Smooth muscle cell (in vitro differentiated cells): ENCODE data around the gene STXBP5. TPM values are rescaled to one million over a fixed set of nuclear protein-coding genes. Genes with fewer than 3 reads are reported as not detected.

ENCODE experiments used
- DNase-seq: peaks from one replicate; lab custom pipeline; 2025; ENCODE audit not compliant: unreplicated experiment; lab: John Stamatoyannopoulos, UW
- H2AFZ ChIP-seq: fragments of 200-600 bp; sonication (generic); 2 replicates; pipeline ENCODE4 v1.6.0; 2016; ENCODE audit warnings: antibody characterized with exemption, low read depth, mild to moderate bottlenecking
- H3F3A ChIP-seq: fragments of 200-600 bp; sonication (generic); 2 replicates; pipeline ENCODE4 v1.6.0; 2017; ENCODE audit warnings: antibody characterized with exemption, low read depth
- H3K27ac ChIP-seq: fragments of 200-600 bp; sonication (generic); 2 replicates; pipeline ENCODE4 v1.5.1; 2016; ENCODE audit warnings: low read depth, mild to moderate bottlenecking
- H3K27me3 ChIP-seq: fragments of 200-600 bp; sonication (generic); 2 replicates; pipeline ENCODE4 v1.6.1; 2016; ENCODE audit warnings: low read depth, mild to moderate bottlenecking
- H3K36me3 ChIP-seq: fragments of 200-600 bp; sonication (generic); 2 replicates; pipeline ENCODE4 v1.5.1; 2016; ENCODE audit warnings: low read depth
- H3K4me1 ChIP-seq: fragments of 200-600 bp; sonication (generic); 2 replicates; pipeline ENCODE4 v1.5.1; 2016; ENCODE audit warnings: low read depth
- H3K4me2 ChIP-seq: fragments of 200-600 bp; sonication (generic); 2 replicates; pipeline ENCODE4 v1.6.0; 2016; ENCODE audit warnings: mild to moderate bottlenecking
- H3K4me3 ChIP-seq: fragments of 200-600 bp; sonication (generic); 2 replicates; pipeline ENCODE4 v1.5.1; 2016; ENCODE audit warnings: mild to moderate bottlenecking
- H3K79me2 ChIP-seq: fragments of 200-600 bp; sonication (generic); 2 replicates; pipeline ENCODE4 v1.6.0; 2016; ENCODE audit warnings: low read depth, mild to moderate bottlenecking
- H3K9ac ChIP-seq: fragments of 200-600 bp; sonication (generic); 2 replicates; pipeline ENCODE4 v1.6.0; 2016; ENCODE audit warnings: low read depth
- H3K9me3 ChIP-seq: fragments of 200-600 bp; sonication (generic); replicated peaks from 2 replicates; pipeline ENCODE4 v1.5.1; 2016; ENCODE audit warnings: low read depth
- H4K20me1 ChIP-seq: fragments of 200-600 bp; sonication (generic); 2 replicates; pipeline ENCODE4 v1.6.0; 2016; ENCODE audit warnings: low read depth
- CTCF ChIP-seq: fragments of 200-600 bp; sonication (generic); IDR thresholded peaks from 2 replicates; pipeline ENCODE4 v1.5.1; 2017; ENCODE audit warnings: borderline replicate concordance, mild to moderate bottlenecking, antibody characterized with exemption; ENCODE audit not compliant: insufficient read depth, poor library complexity, severe bottlenecking
- WGBS: methylation state at CpG from one replicate; pipeline ENCODE4 v1.1.7; 2016; ENCODE audit warnings: low lambda C conversion rate; 5-methylcytosine and 5-hydroxymethylcytosine counted together
- polyA plus RNA-seq: library from polyadenylated mRNA; unstranded; fragments of >200 nt; fragmentation: Nextera tagmentation; extraction: Ambion mirVana; gene quantifications from 2 replicates; pipeline ENCODE4 v1.2.1, GENCODE V29; 2016
- total RNA-seq: library from RNA; depleted of rRNA; stranded (reverse); fragments of >200 nt; gene quantifications from 2 replicates; pipeline ENCODE4 v1.2.3, GENCODE V29; 2014

The STXBP5 gene
- total and polyA plus RNA-seq, 2 experiments from 2014 or later: 8.8 to 25.2 TPM

- 74% methylated on average over 5 of the region's 5 CpGs for WGBS
- TF ChIP-seq CTCF: no peak
- no peak for DNase-seq
These were observed 79.2 kb downstream of the STXBP5 start for GRCh38 chr6:147283460-147283859.

GRCh38 chr6:147285087-147285855, 81.1 kb downstream of the STXBP5 start:
- WGBS: 59% methylated on average over 3 of the region's 3 CpGs
- H3K9ac ChIP-seq: no peak overlapping the region
- H3K4me3 ChIP-seq: no peak overlapping the region
- TF ChIP-seq CTCF: peak; percentile 49
- no peaks in the 10 kb centered on the region for H3K27me3 ChIP-seq
- peaks cover under 1% of the 10 kb centered on the region for H3K36me3 ChIP-seq
- DNase-seq: no peak
- H4K20me1 ChIP-seq: no peaks in the 10 kb centered on the region
- no peak overlapping the region for H3K27ac ChIP-seq
- H3K4me1 ChIP-seq: no peaks in the 10 kb centered on the region
- no peaks in the 10 kb centered on the region for H3F3A ChIP-seq
- no peaks in the 10 kb centered on the region for H3K79me2 ChIP-seq
- no peaks in the 10 kb centered on the region for H3K9me3 ChIP-seq
- H3K4me2 ChIP-seq: no peak overlapping the region
- no peak overlapping the region for H2AFZ ChIP-seq

More at GRCh38 chr6:147283460-147283859, 79.2 kb downstream of the STXBP5 start:
- H3K4me2 ChIP-seq: no peak overlapping the region
- H2AFZ ChIP-seq: no peak overlapping the region
- no peak overlapping the region for H3K9ac ChIP-seq
- no peaks in the 10 kb centered on the region for H3K79me2 ChIP-seq
- no peaks in the 10 kb centered on the region for H3K4me1 ChIP-seq
- H3F3A ChIP-seq: no peaks in the 10 kb centered on the region
- no peaks in the 10 kb centered on the region for H3K27me3 ChIP-seq
- no peaks in the 10 kb centered on the region for H3K9me3 ChIP-seq
- H3K27ac ChIP-seq: no peak overlapping the region
- H3K4me3 ChIP-seq: no peak overlapping the region
- H4K20me1 ChIP-seq: no peaks in the 10 kb centered on the region
- H3K36me3 ChIP-seq: peaks cover 4% of the 10 kb centered on the region

GRCh38 chr6:147287869-147288271, 83.7 kb downstream of the STXBP5 start:
- Histone ChIP-seq H3K4me3 (no peak overlapping the region), H3F3A (no peaks in the 10 kb centered on the region), H3K27me3 (no peaks in the 10 kb centered on the region), H3K9ac (no peak overlapping the region), H3K27ac (peak overlapping the region; percentile 20), H4K20me1 (no peaks in the 10 kb centered on the region), H3K79me2 (no peaks in the 10 kb centered on the region), H3K9me3 (no peaks in the 10 kb centered on the region), H2AFZ (no peak overlapping the region), H3K4me2 (no peak overlapping the region), H3K36me3 (no peaks in the 10 kb centered on the region), H3K4me1 (no peaks in the 10 kb centered on the region)
- no peak for TF ChIP-seq CTCF
- WGBS: 54% methylated on average over 3 of the region's 3 CpGs
- no peak for DNase-seq

- TF ChIP-seq CTCF: no peak
- Histone ChIP-seq H3K9ac (no peak overlapping the region), H3K4me3 (no peak overlapping the region), H3K79me2 (no peaks in the 10 kb centered on the region), H3K9me3 (peaks cover 13% of the 10 kb centered on the region), H3K27me3 (no peaks in the 10 kb centered on the region), H3K4me1 (no peaks in the 10 kb centered on the region), H4K20me1 (no peaks in the 10 kb centered on the region), H2AFZ (no peak overlapping the region), H3K4me2 (no peak overlapping the region), H3K27ac (no peak overlapping the region), H3K36me3 (peaks cover 53% of the 10 kb centered on the region), H3F3A (no peaks in the 10 kb centered on the region)
- DNase-seq: no peak
- 96% methylated on average over 2 of the region's 2 CpGs for WGBS
These were observed 92.9 kb downstream of the STXBP5 start for GRCh38 chr6:147297124-147297523.
